Activated T-cell treated with anti-CD3 and anti-CD28 coated beads, Interleukin-2, amount 50 U/mL, for 4 hours (primary cell): Measurements from ENCODE around the gene RAP1GAP2. TPM values are rescaled to one million over a fixed set of nuclear protein-coding genes. Genes with fewer than 3 reads are reported as not detected.
"Not testable (repeated sequence)": the region's sequence is repeated elsewhere in the genome, so short reads cannot be mapped to it uniquely, and the experiment has no call there.

Source experiments
- ATAC-seq, 2 donors: fragments of 200-7000 bp; cut with Tn5 transposase; one replicate each; pipeline ENCODE4 v1.10.0; 2021
- DNase-seq: peaks from one replicate; pipeline ENCODE4 v3.0.0-alpha.2; 2020
- H3K27me3 Mint-ChIP-seq: one replicate; pipeline ENCODE4 v1.8.0; 2021; ENCODE audit warnings: low read depth, mixed read lengths
- H3K36me3 Mint-ChIP-seq: one replicate; pipeline ENCODE4 v1.8.0; 2022; ENCODE audit warnings: mixed read lengths; ENCODE audit not compliant: insufficient read depth
- H3K4me1 Mint-ChIP-seq: one replicate; pipeline ENCODE4 v1.8.0; 2021; ENCODE audit warnings: low read depth, mixed read lengths
- H3K4me3 Mint-ChIP-seq: one replicate; pipeline ENCODE4 v1.8.0; 2021; ENCODE audit warnings: mild to moderate bottlenecking, moderate library complexity, mixed read lengths
- H3K9me3 Mint-ChIP-seq: one replicate; pipeline ENCODE4 v1.8.0; 2021; ENCODE audit warnings: mixed read lengths
- total RNA-seq, 3 donors: library from RNA; stranded (reverse); gene quantifications; one replicate each; pipeline ENCODE4 v1.2.1, GENCODE V29; 2021

Gene RAP1GAP2
- total RNA-seq, 3 donors from 2014 or later, result 0.29 to 1.6 (median 1.2) TPM

- DNase-seq (no peak), ATAC-seq (no peak)
- no peaks in the 10 kb centered on the region for H3K9me3 Mint-ChIP-seq
- no peak overlapping the region for H3K4me3 Mint-ChIP-seq
- H3K36me3 Mint-ChIP-seq, result peaks cover 3% of the 10 kb centered on the region
- H3K4me1 Mint-ChIP-seq, result peaks cover 16% of the 10 kb centered on the region
- H3K27me3 Mint-ChIP-seq, result no peaks in the 10 kb centered on the region
These were observed 87.4 kb downstream of the RAP1GAP2 start for GRCh38 chr17:2883544-2884213.

GRCh38 chr17:2885733-2886132 is 89.5 kb downstream of the RAP1GAP2 start:
- H3K4me3 Mint-ChIP-seq, result no peak overlapping the region
- DNase-seq (no peak), ATAC-seq (no peak)
- peaks cover 5% of the 10 kb centered on the region for H3K36me3 Mint-ChIP-seq
- no peaks in the 10 kb centered on the region for H3K27me3 Mint-ChIP-seq
- no peaks in the 10 kb centered on the region for H3K9me3 Mint-ChIP-seq
- peaks cover 10% of the 10 kb centered on the region for H3K4me1 Mint-ChIP-seq

GRCh38 chr17:2888326-2888725 is 92.1 kb downstream of the RAP1GAP2 start:
- ATAC-seq, result no peak
- Mint-ChIP-seq H3K9me3 (no peaks in the 10 kb centered on the region), H3K36me3 (peaks cover 12% of the 10 kb centered on the region), H3K4me3 (no peak overlapping the region), H3K27me3 (no peaks in the 10 kb centered on the region), H3K4me1 (peaks cover 16% of the 10 kb centered on the region)
- DNase-seq, result no peak

GRCh38 chr17:2889256-2889655 is 93.0 kb downstream of the RAP1GAP2 start:
- ATAC-seq (no peak), DNase-seq (no peak)
- Mint-ChIP-seq H3K4me3 (no peak overlapping the region), H3K27me3 (no peaks in the 10 kb centered on the region), H3K9me3 (no peaks in the 10 kb centered on the region), H3K4me1 (peaks cover 10% of the 10 kb centered on the region), H3K36me3 (peaks cover 12% of the 10 kb centered on the region)

GRCh38 chr17:2890778-2891177 is 94.5 kb downstream of the RAP1GAP2 start:
- Mint-ChIP-seq H3K36me3 (peaks cover 16% of the 10 kb centered on the region), H3K4me1 (peaks cover 14% of the 10 kb centered on the region)
- H3K9me3 Mint-ChIP-seq, DNase-seq, H3K4me3 Mint-ChIP-seq, ATAC-seq, H3K27me3 Mint-ChIP-seq: not testable (repeated sequence)

GRCh38 chr17:2892305-2892971 is 96.2 kb downstream of the RAP1GAP2 start:
- peaks cover 16% of the 10 kb centered on the region for H3K36me3 Mint-ChIP-seq
- DNase-seq (no peak), ATAC-seq (peak in 1 of 2 donors; percentile 58)
- no peaks in the 10 kb centered on the region for H3K27me3 Mint-ChIP-seq
- H3K9me3 Mint-ChIP-seq, result no peaks in the 10 kb centered on the region
- H3K4me1 Mint-ChIP-seq, result peaks cover 14% of the 10 kb centered on the region
- H3K4me3 Mint-ChIP-seq, result no peak overlapping the region

GRCh38 chr17:2893422-2893914 is 97.2 kb downstream of the RAP1GAP2 start:
- Mint-ChIP-seq H3K27me3 (no peaks in the 10 kb centered on the region), H3K4me3 (no peak overlapping the region), H3K4me1 (peaks cover 14% of the 10 kb centered on the region), H3K9me3 (no peaks in the 10 kb centered on the region), H3K36me3 (peaks cover 13% of the 10 kb centered on the region)
- DNase-seq (no peak), ATAC-seq (no peak)

GRCh38 chr17:2894782-2895181 is 98.5 kb downstream of the RAP1GAP2 start:
- Mint-ChIP-seq H3K36me3 (peaks cover 11% of the 10 kb centered on the region), H3K4me1 (peaks cover 14% of the 10 kb centered on the region), H3K9me3 (no peaks in the 10 kb centered on the region), H3K4me3 (no peak overlapping the region), H3K27me3 (no peaks in the 10 kb centered on the region)
- ATAC-seq (no peak), DNase-seq (no peak)

GRCh38 chr17:2897605-2898004 is 101.4 kb downstream of the RAP1GAP2 start:
- DNase-seq (no peak), ATAC-seq (no peak)
- no peaks in the 10 kb centered on the region for H3K9me3 Mint-ChIP-seq
- H3K4me3 Mint-ChIP-seq, result no peak overlapping the region
- peaks cover 6% of the 10 kb centered on the region for H3K36me3 Mint-ChIP-seq
- peaks cover 5% of the 10 kb centered on the region for H3K4me1 Mint-ChIP-seq
- no peaks in the 10 kb centered on the region for H3K27me3 Mint-ChIP-seq

GRCh38 chr17:2898255-2898926 is 102.2 kb downstream of the RAP1GAP2 start:
- peaks cover 4% of the 10 kb centered on the region for H3K4me1 Mint-ChIP-seq
- ATAC-seq, result no peak
- peaks cover 4% of the 10 kb centered on the region for H3K36me3 Mint-ChIP-seq
- H3K27me3 Mint-ChIP-seq, result no peaks in the 10 kb centered on the region
- H3K4me3 Mint-ChIP-seq, result no peak overlapping the region
- DNase-seq, result no peak
- H3K9me3 Mint-ChIP-seq, result no peaks in the 10 kb centered on the region

GRCh38 chr17:2899906-2900305 is 103.7 kb downstream of the RAP1GAP2 start:
- H3K9me3 Mint-ChIP-seq, result no peaks in the 10 kb centered on the region
- no peaks in the 10 kb centered on the region for H3K4me1 Mint-ChIP-seq
- H3K27me3 Mint-ChIP-seq, result no peaks in the 10 kb centered on the region
- DNase-seq, result no peak
- H3K36me3 Mint-ChIP-seq, result peaks cover under 1% of the 10 kb centered on the region
- no peak overlapping the region for H3K4me3 Mint-ChIP-seq
- no peak for ATAC-seq

GRCh38 chr17:2900842-2901241 is 104.6 kb downstream of the RAP1GAP2 start:
- Mint-ChIP-seq H3K9me3 (no peaks in the 10 kb centered on the region), H3K4me1 (no peaks in the 10 kb centered on the region), H3K4me3 (no peak overlapping the region), H3K27me3 (no peaks in the 10 kb centered on the region), H3K36me3 (peaks cover 4% of the 10 kb centered on the region)
- ATAC-seq (no peak), DNase-seq (no peak)

- no peaks in the 10 kb centered on the region for H3K27me3 Mint-ChIP-seq
- no peak overlapping the region for H3K4me3 Mint-ChIP-seq
- H3K4me1 Mint-ChIP-seq, result peaks cover 1% of the 10 kb centered on the region
- DNase-seq (no peak), ATAC-seq (no peak)
- H3K9me3 Mint-ChIP-seq, result no peaks in the 10 kb centered on the region
- H3K36me3 Mint-ChIP-seq, result peaks cover 5% of the 10 kb centered on the region
These were observed 105.3 kb downstream of the RAP1GAP2 start for GRCh38 chr17:2901582-2901981.

GRCh38 chr17:2902546-2902945 is 106.3 kb downstream of the RAP1GAP2 start:
- Mint-ChIP-seq H3K36me3 (peaks cover 15% of the 10 kb centered on the region), H3K9me3 (peaks cover 5% of the 10 kb centered on the region), H3K4me3 (no peak overlapping the region), H3K27me3 (no peaks in the 10 kb centered on the region), H3K4me1 (peaks cover 10% of the 10 kb centered on the region)
- DNase-seq, result no peak
- no peak for ATAC-seq
